Measurements from ENCODE around the gene SLC35A3.
"Not testable (repeated sequence)": the region's sequence is repeated elsewhere in the genome, so short reads cannot be mapped to it uniquely, and the experiment has no call there.

SLC35A3 gene

DNA sequence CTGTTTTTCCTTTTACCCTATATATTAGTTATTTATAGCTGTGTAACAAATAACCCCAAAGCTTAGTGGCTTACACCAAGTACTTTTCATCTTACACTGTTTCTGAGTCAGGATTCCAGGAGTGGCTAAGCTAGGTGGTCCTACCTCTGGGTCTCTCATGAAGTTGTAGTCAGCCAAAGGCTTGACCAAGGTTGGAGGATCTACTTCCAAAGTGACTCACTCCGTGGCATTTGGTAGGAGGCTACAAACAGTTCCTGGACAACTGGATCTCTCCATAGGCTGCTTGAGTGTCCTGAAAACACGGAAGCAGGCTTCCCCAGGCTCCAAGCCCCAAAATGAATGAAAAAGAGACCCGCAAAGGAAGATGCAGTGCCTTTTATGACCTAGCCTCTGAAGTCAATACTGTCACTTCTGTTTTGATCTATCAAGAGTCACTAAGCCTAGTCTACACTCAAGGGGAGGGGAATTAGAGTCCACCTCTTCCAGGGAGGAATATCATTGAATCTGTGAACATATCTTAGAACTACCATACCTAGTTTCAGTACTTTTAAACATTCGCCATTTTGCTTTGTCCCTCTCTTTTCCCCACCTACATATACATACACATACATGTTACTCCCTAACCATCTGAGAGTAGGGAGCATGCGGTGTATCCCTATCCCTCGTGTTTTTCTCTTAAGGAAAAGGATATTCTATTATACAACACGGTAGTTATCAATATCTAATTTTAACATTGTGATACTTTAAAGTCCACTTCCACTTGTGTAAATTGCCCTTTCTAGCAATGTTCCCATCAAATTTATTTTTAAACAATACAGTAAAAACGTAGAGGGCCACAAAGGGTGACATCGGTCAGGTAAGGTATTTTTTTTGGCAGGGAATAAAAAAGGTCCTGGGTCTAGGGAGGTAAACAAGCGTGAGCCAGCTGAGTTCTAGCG is 67.2 kb downstream of the SLC35A3 start:
- DNase-seq: peak; percentile 23

DNA sequence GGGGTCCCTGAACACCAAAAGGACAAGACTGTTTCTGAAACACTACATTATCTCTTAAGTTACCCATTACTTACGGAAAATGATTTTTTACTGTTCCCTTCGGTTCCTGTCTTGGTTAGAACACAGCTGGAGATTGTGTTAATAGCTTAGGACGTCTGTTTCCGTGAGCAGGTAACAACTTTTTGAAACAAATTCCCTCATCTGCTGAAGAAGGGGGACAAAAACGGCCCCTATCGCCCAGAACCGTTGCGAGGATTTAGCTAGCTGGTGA is 67.8 kb downstream of the SLC35A3 start:
- no peak for DNase-seq

DNA sequence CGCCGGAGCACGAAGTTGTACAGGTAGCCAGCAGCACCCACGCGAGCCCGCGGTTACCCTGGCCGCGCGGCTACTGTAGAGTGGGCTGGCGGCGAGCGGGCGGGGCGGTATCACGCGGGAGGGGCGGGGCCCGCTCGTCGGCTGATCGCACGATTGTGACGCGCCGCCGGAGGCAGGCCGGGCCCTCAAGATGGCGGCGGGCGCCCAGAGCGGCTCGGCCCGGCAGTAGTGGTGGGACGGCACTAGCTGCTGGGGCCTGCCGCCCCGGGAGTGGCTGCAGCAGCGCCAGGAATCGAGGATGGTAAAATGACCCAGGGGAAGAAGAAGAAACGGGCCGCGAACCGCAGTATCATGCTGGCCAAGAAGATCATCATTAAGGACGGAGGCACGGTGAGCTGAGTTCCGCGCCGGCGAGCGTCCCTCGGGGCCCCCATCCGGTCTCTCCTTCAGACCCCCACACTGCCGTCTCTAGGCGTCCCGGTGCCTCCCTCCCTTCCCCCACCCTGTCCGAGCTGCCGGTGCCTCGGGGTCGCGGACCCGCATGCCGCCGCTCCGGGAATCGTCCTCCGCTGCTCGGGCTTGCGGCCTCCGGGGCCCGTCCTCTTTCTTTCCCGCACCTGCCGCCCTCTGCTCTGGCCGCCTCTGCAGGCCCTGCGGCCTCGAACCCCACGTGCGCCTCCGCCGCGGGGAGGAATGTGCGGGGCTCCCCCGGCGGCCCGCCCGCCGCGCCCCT is 68.3 kb downstream of the SLC35A3 start:
- DNase-seq: peak; percentile 63

DNA sequence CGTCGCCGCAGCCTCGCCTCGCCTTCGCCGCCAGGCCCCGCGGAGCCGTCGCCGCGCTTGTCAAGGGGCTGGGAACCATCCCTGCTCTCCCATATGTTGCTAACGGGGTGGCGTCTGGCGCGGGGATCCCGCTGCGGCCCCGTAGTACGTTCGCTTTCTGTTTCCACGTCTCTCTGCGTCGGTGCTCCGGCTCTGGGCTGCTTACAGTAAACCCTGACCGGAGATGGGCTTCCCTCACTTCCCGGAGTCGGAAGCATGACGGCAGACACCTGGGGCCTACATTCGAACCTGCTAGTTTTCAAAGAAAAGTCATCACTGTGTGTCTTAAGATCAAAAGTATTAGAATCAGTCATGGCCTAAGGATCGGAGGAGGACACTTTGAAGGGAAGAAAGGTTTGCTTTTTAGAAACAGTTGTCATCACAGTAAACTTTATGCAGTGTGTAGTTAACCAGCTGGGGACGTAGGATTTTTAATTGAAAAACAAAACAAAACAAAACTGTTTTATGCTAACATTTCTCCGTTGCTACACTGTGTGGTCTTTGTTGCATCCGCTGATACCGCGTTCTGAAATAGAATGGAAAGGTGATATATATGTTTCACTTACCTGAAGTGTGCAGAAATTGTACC is 69.0 kb downstream of the SLC35A3 start:
- DNase-seq: peak; percentile 68

DNA sequence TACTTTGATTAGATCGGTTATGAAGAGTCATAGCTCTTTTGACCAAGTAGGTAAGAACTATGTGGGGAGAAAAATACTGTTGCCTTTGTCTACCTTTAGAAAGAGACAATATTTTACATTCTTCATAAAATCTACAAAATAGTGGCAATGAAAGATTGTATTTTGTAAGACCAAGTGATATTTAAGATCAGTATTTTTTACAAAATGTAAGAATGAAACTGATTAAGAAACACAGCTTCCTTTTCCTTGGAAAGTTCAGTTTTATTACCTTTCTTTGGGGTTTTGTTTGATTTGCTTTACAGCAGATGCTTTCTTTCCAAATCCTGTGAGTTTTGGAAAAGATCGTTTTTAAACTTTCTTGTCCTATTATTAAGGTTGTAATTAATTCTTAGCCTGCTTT is 69.8 kb downstream of the SLC35A3 start:
- DNase-seq: no peak

DNA sequence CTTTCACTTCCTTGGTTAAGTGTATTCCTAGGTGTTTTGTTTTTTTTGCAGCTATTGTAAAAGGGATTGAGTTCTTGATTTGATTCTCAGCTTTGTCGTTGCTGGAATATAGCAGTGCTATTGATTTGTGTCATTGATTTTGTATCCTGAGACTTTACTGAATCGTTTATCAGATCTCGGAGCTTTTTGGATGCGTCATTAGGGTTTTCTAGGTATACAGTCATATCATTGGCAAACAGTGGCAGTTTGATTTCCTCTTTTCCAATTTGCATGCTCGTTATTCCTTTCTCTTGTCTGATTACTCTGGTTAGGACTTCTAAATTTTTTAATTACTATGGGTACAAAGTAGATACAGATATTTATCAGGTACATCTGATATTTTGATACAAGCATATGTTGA is 75.4 kb downstream of the SLC35A3 start:
- no peak for DNase-seq

DNA sequence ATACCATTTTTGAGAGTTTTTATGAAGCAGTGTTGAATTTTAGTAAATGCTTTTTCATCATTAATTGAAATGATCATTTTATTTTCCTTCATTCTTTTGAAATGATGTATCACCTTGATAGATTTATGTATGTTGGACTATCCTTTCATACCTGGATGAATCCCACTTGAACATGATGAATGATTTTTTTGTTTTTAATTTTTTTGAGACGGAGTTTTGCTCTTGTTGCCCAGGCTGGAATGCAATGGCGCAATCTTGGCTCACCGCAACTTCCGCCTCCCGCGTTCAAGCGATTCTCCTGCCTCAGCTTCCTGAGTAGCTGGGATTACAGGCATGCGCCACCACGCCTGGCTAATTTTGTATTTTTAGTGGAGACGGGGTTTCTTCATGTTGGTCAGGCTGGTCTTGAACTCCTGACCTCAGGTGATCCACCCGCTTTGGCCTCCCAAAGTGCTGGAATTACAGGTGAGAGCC is 77.5 kb downstream of the SLC35A3 start:
- DNase-seq: not testable (repeated sequence)

DNA sequence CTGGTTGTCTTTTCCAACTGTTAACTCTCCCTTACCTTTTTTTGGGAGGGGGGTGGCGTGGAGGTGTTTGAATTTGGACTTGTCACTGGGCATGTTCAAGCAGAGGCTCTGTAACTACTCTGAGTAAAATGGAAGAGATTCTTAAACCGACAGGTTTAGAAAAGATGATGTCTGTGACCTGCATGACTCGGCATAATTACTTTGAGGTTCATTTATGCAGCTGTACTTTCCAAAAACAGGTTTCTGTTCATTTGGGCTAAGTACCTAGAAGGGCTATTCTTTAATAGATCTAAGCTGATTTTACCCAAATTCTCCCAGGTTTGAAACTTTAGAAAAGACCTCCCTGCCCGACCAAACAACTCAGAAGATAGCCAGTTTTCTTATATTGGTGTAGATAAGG is 80.3 kb downstream of the SLC35A3 start:
- DNase-seq: no peak

DNA sequence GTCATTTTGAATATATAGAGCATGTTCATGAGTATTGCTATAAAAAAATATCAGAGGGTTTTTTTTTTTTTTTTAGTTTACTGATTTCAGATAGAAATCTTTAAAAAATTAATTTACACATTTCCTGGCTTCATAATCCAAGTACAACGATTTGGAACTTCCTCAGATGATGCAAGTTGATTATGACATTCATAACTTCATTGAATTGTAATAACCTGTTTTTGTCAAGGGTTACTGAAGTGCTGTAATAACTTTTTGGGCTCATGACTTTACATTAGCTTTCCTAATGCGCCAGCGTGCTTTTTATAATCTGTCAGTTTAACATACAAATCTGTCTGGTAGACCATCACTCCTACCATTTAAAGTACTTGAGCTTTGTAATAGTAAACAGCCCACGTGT is 81.6 kb downstream of the SLC35A3 start:
- DNase-seq: no peak

DNA sequence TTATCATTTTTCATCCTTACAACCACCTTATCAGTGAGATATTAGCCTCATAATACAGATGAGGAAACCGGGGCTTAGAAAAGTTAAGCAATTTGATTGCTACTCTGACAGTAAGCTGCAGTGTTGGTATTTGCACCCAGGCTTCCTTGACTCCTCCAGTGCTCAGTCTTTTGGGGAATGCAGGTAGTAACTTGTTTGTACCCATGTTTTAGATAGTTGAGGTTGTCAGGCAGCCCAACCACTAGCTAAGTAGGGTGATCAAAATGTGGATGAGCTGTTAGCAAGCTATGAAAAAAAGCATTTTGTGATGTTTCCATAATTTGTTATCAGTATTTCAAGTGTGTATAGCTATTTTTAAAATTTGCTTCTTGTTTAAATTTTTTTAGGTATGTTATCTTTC is 82.1 kb downstream of the SLC35A3 start:
- DNase-seq: no peak

DNA sequence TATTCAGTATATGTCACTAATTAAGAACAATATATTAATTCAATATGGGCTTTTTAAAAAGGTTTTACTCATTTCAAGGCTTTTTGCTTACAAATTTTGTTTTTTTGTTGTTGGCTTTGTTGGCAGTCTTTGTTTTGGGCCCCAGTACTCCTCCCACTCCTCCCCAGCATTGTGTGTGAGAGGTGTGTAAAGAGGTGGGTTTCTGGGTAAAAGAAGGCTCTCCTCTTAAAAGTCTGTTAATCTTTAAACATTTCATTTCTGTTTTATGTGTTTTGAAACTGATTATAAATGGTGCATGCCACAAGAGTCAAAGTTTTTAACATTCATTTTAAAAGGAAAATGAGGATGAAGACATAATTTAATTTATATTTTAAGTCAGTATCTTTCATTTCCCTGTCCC is 83.3 kb downstream of the SLC35A3 start:
- no peak for DNase-seq

DNA sequence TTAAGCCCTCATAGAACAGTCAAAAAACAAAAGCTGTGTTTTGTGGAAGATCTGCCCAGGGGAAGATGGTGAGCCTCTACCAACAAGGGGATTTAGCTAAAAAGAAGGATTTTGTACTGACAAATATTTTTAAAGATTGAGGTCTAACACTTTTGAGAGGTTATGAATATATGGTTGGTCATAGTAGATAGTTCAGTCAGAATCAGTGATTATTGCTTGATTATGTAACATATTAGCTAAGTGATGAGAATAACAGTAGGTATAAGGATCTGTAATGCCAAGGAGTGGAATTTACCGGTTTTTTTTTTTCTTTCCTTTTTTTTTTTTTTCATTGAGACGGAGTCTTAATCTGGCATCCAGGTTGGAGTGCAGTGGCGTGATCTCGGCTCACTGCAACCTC is 83.9 kb downstream of the SLC35A3 start:
- no peak for DNase-seq

DNA sequence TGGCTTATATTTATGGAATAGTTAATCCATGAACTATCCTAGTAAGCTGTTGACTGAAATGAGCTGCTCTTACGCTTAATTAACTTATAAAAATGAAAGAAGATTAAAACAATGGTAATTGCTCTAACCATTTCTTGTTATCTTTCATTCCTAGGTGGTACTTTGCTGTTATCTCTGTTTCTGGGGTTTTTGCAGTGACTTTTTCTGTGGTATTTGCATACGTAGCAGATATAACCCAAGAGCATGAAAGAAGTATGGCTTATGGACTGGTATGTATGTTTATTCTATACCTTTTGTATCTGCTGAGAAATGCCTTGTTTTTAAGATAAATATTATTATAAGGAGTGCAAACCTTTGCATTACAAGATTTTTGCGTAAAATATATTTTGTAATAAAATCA is 91.9 kb downstream of the SLC35A3 start:
- no peak for DNase-seq

DNA sequence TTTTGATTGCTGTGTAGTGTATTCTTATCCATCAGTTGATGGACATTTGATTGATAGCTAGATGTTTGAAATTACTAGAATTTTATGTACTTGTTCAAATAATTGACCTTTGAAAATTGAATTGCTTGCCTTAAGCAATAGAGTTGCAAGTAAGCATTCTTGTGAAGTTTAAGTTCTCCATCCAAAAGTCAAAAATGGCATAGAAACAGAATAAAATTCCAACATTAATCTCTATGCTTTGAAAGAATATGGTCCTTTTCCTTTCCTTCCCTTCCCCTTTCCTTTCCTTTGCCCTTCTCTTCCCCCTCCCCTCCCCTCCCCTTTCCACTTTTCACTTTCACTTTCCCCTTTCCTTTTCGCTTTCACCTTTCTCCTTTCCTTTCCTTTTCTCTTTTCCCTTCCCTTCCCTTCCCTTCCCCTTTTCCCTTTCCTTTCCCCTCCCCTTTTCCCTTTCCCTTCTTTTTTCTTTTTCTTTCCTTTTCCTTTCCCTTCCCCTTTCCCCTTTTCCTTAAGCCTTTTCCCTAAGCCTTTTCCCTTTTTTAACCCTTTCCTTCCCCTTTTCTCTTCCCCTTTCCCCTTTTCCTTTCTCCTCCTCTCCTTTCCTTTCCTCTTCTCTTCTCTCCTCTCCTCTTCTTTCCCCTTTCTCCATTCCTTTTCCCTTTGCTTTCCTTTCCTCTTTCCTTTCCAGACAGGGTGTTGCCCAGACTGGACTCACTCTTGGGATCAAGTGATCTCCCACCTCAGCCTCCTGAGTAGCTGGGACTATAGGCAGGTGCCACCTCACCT is 95.6 kb downstream of the SLC35A3 start:
- no peak for DNase-seq

DNA sequence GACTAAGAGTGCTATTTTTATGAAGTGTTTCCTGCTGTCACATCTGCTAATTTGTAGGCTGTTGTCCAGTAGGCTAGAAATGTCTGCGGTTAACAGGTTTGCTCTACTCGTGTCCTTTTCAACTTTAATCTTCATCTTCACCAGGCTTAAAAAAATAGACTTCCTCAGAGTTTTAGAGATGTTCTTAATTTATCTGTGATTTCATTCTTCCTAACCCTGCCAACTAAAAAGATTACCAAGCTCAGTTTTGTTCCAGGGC is 96.1 kb downstream of the SLC35A3 start:
- DNase-seq: no peak

DNA sequence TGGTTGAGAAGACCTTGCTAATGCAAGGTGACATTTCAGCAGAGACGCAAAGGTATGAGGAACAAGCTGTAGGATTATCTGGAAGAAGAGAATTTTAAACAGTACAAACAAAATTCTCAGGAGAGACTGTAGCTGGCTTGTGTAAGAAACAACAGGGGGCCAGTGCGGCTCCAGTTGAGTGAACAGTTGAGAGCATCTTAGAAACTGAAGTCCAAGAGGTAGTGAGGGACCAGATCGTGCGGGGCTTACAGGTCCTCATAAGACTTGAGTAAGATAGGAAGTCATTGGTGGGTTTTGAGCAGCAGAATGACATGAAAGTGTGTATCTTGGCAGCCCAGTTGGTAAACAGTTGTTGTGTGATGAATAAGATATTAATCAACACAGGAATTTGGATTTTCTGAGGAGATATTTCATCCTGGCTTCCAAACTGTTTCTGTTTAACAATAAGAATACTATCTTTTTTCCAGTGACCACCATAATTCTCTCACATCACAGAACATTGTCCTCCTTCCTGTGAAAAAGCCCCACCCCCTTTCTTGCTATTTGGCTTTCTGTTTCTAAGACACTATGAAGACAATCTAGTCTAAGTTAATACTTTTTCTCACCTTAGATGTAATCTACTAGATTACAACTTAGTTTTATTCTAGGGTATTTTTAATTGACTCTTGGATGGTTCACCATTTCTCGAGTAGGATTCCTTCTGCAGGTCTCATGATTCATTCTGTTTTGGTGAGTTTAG is 100.6 kb downstream of the SLC35A3 start:
- no peak for DNase-seq

DNA sequence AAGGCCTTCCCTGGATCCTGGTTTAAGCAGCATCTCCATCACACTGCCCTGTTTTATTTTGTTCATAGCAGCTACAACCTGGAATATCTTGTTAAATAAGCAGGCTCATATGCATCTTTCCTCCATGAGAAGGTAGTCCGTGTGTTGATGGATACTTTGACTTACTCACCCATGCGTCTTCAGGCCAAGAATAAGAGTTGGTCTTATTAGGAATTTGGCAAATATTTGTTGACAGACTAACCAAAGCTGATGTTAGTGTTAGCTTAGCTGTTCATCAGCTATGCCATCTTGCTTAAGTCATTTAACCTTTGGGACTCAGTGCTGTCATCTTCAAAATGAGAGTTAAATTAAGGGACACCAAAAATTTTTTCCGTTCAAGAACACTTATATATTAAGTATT is 103.7 kb downstream of the SLC35A3 start:
- no peak for DNase-seq

DNA sequence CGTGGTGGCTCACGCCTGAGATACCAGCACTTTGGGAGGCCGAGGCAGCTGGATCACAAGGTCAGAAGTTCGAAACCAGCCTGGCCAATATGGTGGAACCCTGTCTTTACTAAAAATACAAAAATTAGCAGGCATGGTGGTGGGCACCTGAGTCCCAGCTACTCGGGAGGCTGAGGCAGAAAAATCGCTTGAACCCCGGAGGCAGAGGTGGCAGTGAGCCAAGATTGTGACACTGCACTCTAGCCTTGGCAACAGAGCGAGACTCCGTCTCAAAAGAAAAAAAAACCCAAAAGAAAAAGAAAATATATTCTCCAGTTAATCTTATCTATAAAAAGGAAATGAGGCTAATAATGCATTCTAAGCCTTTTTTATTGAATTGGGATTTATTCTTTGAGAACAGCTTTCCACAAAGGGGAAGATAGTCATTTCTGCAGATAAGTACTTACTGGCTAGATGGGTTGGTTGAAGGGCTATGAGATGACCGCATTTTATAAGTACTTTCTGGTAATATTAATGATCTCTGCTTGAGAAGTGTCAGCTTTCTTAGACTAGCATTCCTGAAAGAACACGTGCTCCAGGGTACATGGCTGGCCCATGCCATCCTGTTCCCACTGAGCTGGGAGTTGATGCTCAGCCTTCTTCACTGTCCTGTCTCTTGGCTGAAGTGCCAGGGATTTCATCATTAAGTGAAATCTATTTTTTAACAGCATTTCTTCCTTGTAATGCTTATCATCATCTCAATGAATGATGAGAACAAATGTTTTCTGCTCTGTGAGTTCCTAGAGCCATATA is 105.0 kb downstream of the SLC35A3 start:
- no peak for DNase-seq

DNA sequence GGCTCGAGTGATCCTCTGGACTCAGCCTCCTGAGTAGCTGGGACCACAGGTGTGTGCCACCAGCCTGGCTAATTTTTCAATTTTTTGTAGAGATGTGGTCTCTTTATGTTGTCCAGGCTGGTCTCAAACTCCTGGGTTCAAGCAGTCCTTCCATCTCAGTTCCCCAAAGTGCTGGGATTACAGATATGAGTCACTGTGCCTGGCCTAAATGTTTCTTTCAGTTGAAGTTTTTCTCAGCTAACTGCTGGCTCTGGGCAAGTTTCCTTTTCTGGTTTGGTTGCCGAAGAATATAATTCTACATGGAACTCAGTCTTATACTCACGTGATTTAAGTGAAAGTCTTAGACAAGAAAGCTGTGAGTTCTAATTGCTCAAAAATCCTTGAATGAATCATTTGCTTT is 106.0 kb downstream of the SLC35A3 start:
- no peak for DNase-seq

DNA sequence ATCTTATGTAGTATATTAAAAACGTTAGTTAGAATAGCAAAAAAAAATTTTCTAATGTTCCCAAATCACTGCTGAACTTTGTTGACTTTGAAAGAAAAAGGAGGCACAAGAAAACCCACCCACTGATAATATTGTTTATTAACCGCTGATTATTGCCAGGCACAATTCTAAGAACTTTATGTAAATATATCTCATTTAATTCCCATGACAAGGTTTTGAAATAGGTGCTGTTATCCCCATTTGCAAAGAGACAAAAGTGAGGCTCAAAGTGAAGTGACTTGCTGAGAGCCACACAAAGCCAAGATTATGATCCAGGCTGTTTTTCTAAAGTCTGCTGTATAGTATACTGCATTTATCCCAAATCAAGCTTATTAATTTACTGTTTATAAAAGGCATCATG is 106.5 kb downstream of the SLC35A3 start:
- DNase-seq: no peak

DNA sequence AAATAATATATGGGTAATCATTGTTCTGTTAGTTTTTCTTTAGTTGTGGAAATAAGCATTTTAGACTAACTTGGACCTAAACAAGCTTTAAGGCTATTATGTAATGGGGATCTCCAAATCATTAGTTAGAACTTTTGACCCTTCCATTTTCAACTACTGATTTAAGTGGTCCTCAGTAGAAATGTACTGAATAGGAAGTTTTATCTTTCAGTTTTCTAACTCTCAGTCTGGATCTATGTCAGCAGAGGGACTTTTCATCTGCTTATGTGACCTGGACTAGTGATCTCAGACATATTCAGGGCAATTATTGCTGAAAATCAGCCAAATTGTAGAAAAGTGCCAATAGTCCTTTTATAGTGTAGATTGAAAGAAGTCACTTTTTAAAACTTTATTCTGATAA is 106.9 kb downstream of the SLC35A3 start:
- no peak for DNase-seq

DNA sequence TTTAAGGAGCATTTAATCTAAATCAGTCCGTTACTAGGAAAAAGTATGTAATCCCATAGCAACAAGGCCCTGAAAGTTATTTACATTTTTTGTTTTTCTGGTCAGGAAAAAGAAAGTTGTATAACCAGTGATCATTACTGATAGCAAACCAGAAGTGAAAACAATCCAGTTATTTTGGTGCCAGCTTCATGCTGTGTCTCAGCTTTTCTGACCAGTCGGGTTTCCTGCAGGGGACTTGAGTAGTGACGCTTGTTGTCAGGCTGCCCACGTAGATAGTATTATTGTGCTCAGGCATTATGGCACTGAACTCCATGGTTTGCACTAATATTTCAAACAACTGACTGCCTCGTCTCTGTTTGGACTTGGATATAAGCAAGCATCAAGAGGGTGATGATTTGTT is 107.7 kb downstream of the SLC35A3 start:
- DNase-seq: no peak
